Ascending aorta (tissue), 2 donors: ENCODE data around the gene G3BP1. TPM values are rescaled to one million over a fixed set of nuclear protein-coding genes. Genes with fewer than 3 reads are reported as not detected.
"Not testable (repeated sequence)": the region's sequence is repeated elsewhere in the genome, so short reads cannot be mapped to it uniquely, and the experiment has no call there.

Experiments
- DNase-seq, 2 donors: peaks; one replicate each; pipeline ENCODE4 v3.0.0-alpha.2; 2019; ENCODE audit warnings: low spot score in 2 of 2
- H3K27ac ChIP-seq, 2 donors: fragments of 200-600 bp; sonication (generic); one replicate each; pipeline ENCODE4 v1.5.1; 2016 to 2017; ENCODE audit warnings: mild to moderate bottlenecking in 1 of 2
- H3K27me3 ChIP-seq: fragments of 200-600 bp; sonication (generic); one replicate; pipeline ENCODE4 v1.5.1; 2017
- H3K36me3 ChIP-seq, 2 donors: fragments of 200-600 bp; sonication (generic); one replicate each; pipeline ENCODE4 v1.5.1; 2016
- H3K4me1 ChIP-seq, 2 donors: fragments of 200-600 bp; sonication (generic); one replicate each; pipeline ENCODE4 v1.5.1; 2016 to 2017; ENCODE audit warnings: mild to moderate bottlenecking in 1 of 2
- H3K4me3 ChIP-seq, 2 donors: fragments of 200-600 bp; sonication (generic); one replicate each; pipeline ENCODE4 v1.5.1; 2016 to 2017; ENCODE audit warnings: mild to moderate bottlenecking in 1 of 2
- H3K9me3 ChIP-seq, 2 donors: fragments of 200-600 bp; sonication (generic); one replicate each; pipeline ENCODE4 v1.5.1; 2016
- CTCF ChIP-seq, 3 experiments: fragments of 200-600 bp in 2 of 3; fragments of 450-650 bp in 1 of 3; sonication (generic) in 2 of 3; IDR thresholded peaks; one replicate each; pipeline ENCODE4 v1.5.1; 2016 to 2019; ENCODE audit warnings: antibody characterized with exemption in 3 of 3, mild to moderate bottlenecking in 1 of 3, moderate library complexity in 1 of 3
- intact Hi-C: fragments of 100-400 bp; cut with DNase I; formaldehyde crosslinking; loops from one replicate; pipeline ENCODE4 v1.15.1; 2023
- total RNA-seq: library from RNA; depleted of rRNA; stranded (reverse); fragments of >200 nt; gene quantifications from one replicate; pipeline ENCODE4 v1.1.0, GENCODE V29; 2016

The G3BP1 gene
- total RNA-seq, 1 donor from 2014 or later = 138 TPM

GRCh38 chr5:151775025-151775606 lies 3.4 kb downstream of the G3BP1 start:
- H3K4me1 ChIP-seq = peaks cover 7 to 49% of the 10 kb centered on the region in 2 donors
- no peaks in the 10 kb centered on the region for H3K36me3 ChIP-seq
- no peaks in the 10 kb centered on the region for H3K9me3 ChIP-seq
- no peak for DNase-seq
- H3K27ac ChIP-seq = peak overlapping the region; percentile 90 to 92
- H3K4me3 ChIP-seq = peak overlapping the region in 1 of 2 donors; percentile 89
- no peak for TF ChIP-seq CTCF (IDR thresholded peaks at IDR 0.05)
- intact Hi-C loops = loop anchor here (10.0 kb wide), 1 partner anchor 500 kb away; no protein-coding TSS in a partner anchor
- no peaks in the 10 kb centered on the region for H3K27me3 ChIP-seq

- no peak overlapping the region for H3K27ac ChIP-seq
- intact Hi-C loops = loop anchor here (10.0 kb wide), 1 partner anchor 495 kb away; no protein-coding TSS in a partner anchor
- no peak for TF ChIP-seq CTCF (IDR thresholded peaks at IDR 0.05)
- peaks cover 3 to 51% of the 10 kb centered on the region in 2 donors for H3K4me1 ChIP-seq
- no peaks in the 10 kb centered on the region for H3K27me3 ChIP-seq
- H3K36me3 ChIP-seq = no peaks in the 10 kb centered on the region
- no peak overlapping the region for H3K4me3 ChIP-seq
- no peaks in the 10 kb centered on the region for H3K9me3 ChIP-seq
- no peak for DNase-seq
Observed at GRCh38 chr5:151779531-151780125, 7.9 kb downstream of the G3BP1 start.

- H3K4me1 ChIP-seq = peaks cover 0 to 44% of the 10 kb centered on the region in 2 donors
- TF ChIP-seq CTCF (IDR thresholded peaks at IDR 0.05) = no peak
- H3K27me3 ChIP-seq = no peaks in the 10 kb centered on the region
Observed at GRCh38 chr5:151780348-151780747, 8.6 kb downstream of the G3BP1 start.

GRCh38 chr5:151781201-151781600 lies 9.4 kb downstream of the G3BP1 start:
- peaks cover 0 to 38% of the 10 kb centered on the region in 2 donors for H3K4me1 ChIP-seq
- no peaks in the 10 kb centered on the region for H3K9me3 ChIP-seq
- no peak for DNase-seq
- no peak overlapping the region for H3K4me3 ChIP-seq
- no peak for TF ChIP-seq CTCF (IDR thresholded peaks at IDR 0.05)
- no peak overlapping the region for H3K27ac ChIP-seq
- H3K27me3 ChIP-seq = no peaks in the 10 kb centered on the region
- intact Hi-C loops = no loop called here
- no peaks in the 10 kb centered on the region for H3K36me3 ChIP-seq

More at GRCh38 chr5:151780348-151780747, 8.6 kb downstream of the G3BP1 start:
- no peaks in the 10 kb centered on the region for H3K9me3 ChIP-seq
- DNase-seq = no peak
- no peak overlapping the region for H3K4me3 ChIP-seq
- intact Hi-C loops = no loop called here
- no peak overlapping the region for H3K27ac ChIP-seq
- no peaks in the 10 kb centered on the region for H3K36me3 ChIP-seq

GRCh38 chr5:151783664-151784063 lies 11.9 kb downstream of the G3BP1 start:
- H3K27ac ChIP-seq, H3K27me3 ChIP-seq, DNase-seq, intact Hi-C loops, H3K4me3 ChIP-seq, H3K9me3 ChIP-seq: not testable (repeated sequence)
- Histone ChIP-seq H3K36me3 (peaks cover 7 to 11% of the 10 kb centered on the region in 2 donors), H3K4me1 (peaks cover 0 to 22% of the 10 kb centered on the region in 2 donors)

GRCh38 chr5:151784141-151784540 lies 12.4 kb downstream of the G3BP1 start:
- Histone ChIP-seq H3K9me3 (no peaks in the 10 kb centered on the region), H3K36me3 (peaks cover 12 to 16% of the 10 kb centered on the region in 2 donors), H3K4me1 (peaks cover 0 to 17% of the 10 kb centered on the region in 2 donors), H3K4me3 (no peak overlapping the region), H3K27me3 (no peaks in the 10 kb centered on the region), H3K27ac (no peak overlapping the region)
- intact Hi-C loops = no loop called here
- no peak for TF ChIP-seq CTCF (IDR thresholded peaks at IDR 0.05)
- DNase-seq = no peak
